Trophoblast cell (in vitro differentiated cells and primary cell): Measurements from ENCODE around the gene SOS1.

ENCODE experiments used
- DNase-seq, 2 donors: peaks; one replicate each; pipeline ENCODE4 v3.0.0-alpha.2; 2016
- H2AFZ ChIP-seq: 2 replicates; pipeline ENCODE4 v1.6.1; 2013; ENCODE audit warnings: low read length, moderate library complexity, mild to moderate bottlenecking; ENCODE audit not compliant: insufficient read depth, poor library complexity
- H2AK5ac ChIP-seq: 2 replicates; pipeline ENCODE4 v1.6.1; 2013; ENCODE audit warnings: mild to moderate bottlenecking, low read length
- H2BK120ac ChIP-seq: 2 replicates; pipeline ENCODE4 v1.6.1; 2013; ENCODE audit warnings: low read length, mild to moderate bottlenecking, moderate library complexity; ENCODE audit not compliant: insufficient read depth, poor library complexity
- H2BK12ac ChIP-seq: 2 replicates; pipeline ENCODE4 v1.6.1; 2013; ENCODE audit warnings: mild to moderate bottlenecking, low read length, moderate library complexity
- H2BK5ac ChIP-seq: 2 replicates; pipeline ENCODE4 v1.6.1; 2013; ENCODE audit warnings: low read length, low read depth, moderate library complexity, mild to moderate bottlenecking; ENCODE audit not compliant: poor library complexity
- H3K14ac ChIP-seq: 2 replicates; pipeline ENCODE4 v1.6.1; 2013; ENCODE audit warnings: mild to moderate bottlenecking, low read length
- H3K18ac ChIP-seq: 2 replicates; pipeline ENCODE4 v1.6.1; 2013; ENCODE audit warnings: mild to moderate bottlenecking, low read length
- H3K23ac ChIP-seq: 2 replicates; pipeline ENCODE4 v1.6.1; 2013; ENCODE audit warnings: low read length
- H3K27ac ChIP-seq: 2 replicates; pipeline ENCODE4 v1.5.1; 2013; ENCODE audit warnings: low read depth, mild to moderate bottlenecking, inconsistent platforms, low read length, moderate library complexity
- H3K27me3 ChIP-seq: 2 replicates; pipeline ENCODE4 v1.6.1; 2013; ENCODE audit warnings: inconsistent platforms, mild to moderate bottlenecking, low read length, moderate library complexity; ENCODE audit not compliant: insufficient read depth
- H3K36me3 ChIP-seq, 2 experiments: 1 replicate in 1 of 2; 2 replicates in 1 of 2; pipeline ENCODE4 v1.6.1; 2013; ENCODE audit warnings: low read length in 2 of 2, mild to moderate bottlenecking in 2 of 2, moderate library complexity in 1 of 2; ENCODE audit not compliant: insufficient read depth in 2 of 2, control insufficient read depth in 1 of 2
- H3K4ac ChIP-seq: 2 replicates; pipeline ENCODE4 v1.6.1; 2013; ENCODE audit warnings: low read depth, mild to moderate bottlenecking, low read length, moderate library complexity
- H3K4me1 ChIP-seq, 2 experiments: 1 replicate in 1 of 2; 2 replicates in 1 of 2; pipeline ENCODE4 v1.6.1; 2013; ENCODE audit warnings: low read length in 2 of 2, mild to moderate bottlenecking in 2 of 2, moderate library complexity in 1 of 2; ENCODE audit not compliant: insufficient read depth in 2 of 2, control insufficient read depth in 1 of 2
- H3K4me2 ChIP-seq: 2 replicates; pipeline ENCODE4 v1.6.1; 2013; ENCODE audit warnings: inconsistent platforms, mild to moderate bottlenecking, low read length, moderate library complexity
- H3K4me3 ChIP-seq: 2 replicates; pipeline ENCODE4 v1.5.1; 2013; ENCODE audit warnings: mild to moderate bottlenecking, low read depth, low read length, inconsistent platforms
- H3K79me1 ChIP-seq: one replicate; pipeline ENCODE4 v1.6.1; 2013; ENCODE audit warnings: low read length
- H3K79me2 ChIP-seq: 2 replicates; pipeline ENCODE4 v1.6.1; 2013; ENCODE audit warnings: low read length, mild to moderate bottlenecking; ENCODE audit not compliant: control insufficient read depth, insufficient read depth, poor library complexity
- H3K9ac ChIP-seq: 2 replicates; pipeline ENCODE4 v1.6.1; 2013; ENCODE audit warnings: mild to moderate bottlenecking, low read length
- H3K9me3 ChIP-seq: 2 replicates; pipeline ENCODE4 v1.6.1; 2013; ENCODE audit warnings: low read depth, mild to moderate bottlenecking, control low read depth, inconsistent platforms, low read length; ENCODE audit not compliant: insufficient read depth
- H4K12ac ChIP-seq: 2 replicates; pipeline ENCODE4 v1.6.1; 2013; ENCODE audit warnings: low read depth, mild to moderate bottlenecking, low read length, moderate library complexity
- H4K8ac ChIP-seq: 2 replicates; pipeline ENCODE4 v1.6.1; 2013; ENCODE audit warnings: low read depth, mild to moderate bottlenecking, low read length, moderate library complexity
- H4K91ac ChIP-seq: one replicate; pipeline ENCODE4 v1.6.1; 2013; ENCODE audit warnings: low read depth, mild to moderate bottlenecking, low read length, moderate library complexity
- WGBS: extraction: QIAGEN DNeasy Blood & Tissue Kit; methylation state at CpG from one replicate; pipeline ENCODE4 v1.1.7; 2013; ENCODE audit warnings: missing lambda C conversion rate; ENCODE audit not compliant: insufficient read length, insufficient coverage; ENCODE audit errors: extremely low coverage; 5-methylcytosine and 5-hydroxymethylcytosine counted together

The SOS1 gene

DNA sequence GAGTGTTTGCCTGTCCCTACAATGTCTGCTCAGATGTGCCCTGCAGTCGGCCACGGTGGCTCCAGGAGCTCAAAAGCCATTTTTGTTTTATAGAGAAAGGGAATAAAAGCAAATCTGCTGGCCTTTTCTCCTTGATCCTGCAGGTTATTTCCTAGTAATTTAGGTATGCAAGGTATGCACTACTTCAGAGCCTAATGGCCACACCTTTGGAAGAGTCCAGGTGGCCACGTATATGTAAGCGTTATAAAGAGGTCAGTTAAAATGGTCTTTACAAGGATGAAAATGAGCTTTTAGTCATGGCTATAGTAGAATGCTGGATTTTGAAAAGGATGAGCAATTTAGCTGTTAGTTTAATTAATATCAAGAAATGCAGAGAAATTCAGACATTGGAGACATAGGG, 149.5 kb downstream of the SOS1 start:
- WGBS: no CpG with 5 or more reads among the region's 4 CpGs
- Histone ChIP-seq H4K8ac (no peak overlapping the region), H2BK5ac (no peak overlapping the region), H3K79me2 (no peaks in the 10 kb centered on the region), H3K18ac (no peak overlapping the region), H3K4me3 (no peak overlapping the region), H4K91ac (no peak overlapping the region), H4K12ac (no peak overlapping the region), H3K27ac (no peak overlapping the region), H3K79me1 (no peaks in the 10 kb centered on the region), H3K36me3 (no peaks in the 10 kb centered on the region), H2AFZ (no peak overlapping the region), H3K23ac (no peak overlapping the region), H3K4me2 (no peak overlapping the region), H3K9me3 (no peaks in the 10 kb centered on the region), H2BK120ac (no peak overlapping the region), H3K27me3 (no peaks in the 10 kb centered on the region), H3K14ac (no peak overlapping the region), H2BK12ac (no peak overlapping the region), H3K9ac (no peak overlapping the region), H3K4ac (no peak overlapping the region), H2AK5ac (no peak overlapping the region), H3K4me1 (no peaks in the 10 kb centered on the region)
- DNase-seq: peak in 1 of 2 donors; percentile 32

DNA sequence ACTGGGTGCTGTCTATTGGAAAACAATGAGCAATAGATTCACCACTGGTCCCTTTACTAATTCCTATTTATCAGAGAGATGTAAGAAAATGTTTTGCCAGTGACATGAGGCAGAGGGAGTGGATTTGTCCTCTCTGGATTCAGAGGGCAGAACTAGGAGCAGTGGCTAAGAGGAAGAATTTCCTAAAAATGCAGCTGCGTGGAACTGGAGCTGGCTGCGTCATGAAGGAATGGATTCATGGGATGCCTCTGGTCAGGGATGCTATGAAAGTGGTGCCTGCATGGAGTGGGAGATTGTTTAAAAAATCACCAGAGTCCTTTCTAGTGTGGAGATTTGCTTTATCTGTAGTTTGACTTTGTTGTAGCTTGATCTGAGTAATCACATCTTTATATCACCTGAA, 152.8 kb downstream of the SOS1 start:
- Histone ChIP-seq H3K14ac (no peak overlapping the region), H3K79me1 (no peaks in the 10 kb centered on the region), H2BK12ac (no peak overlapping the region), H3K4me1 (no peaks in the 10 kb centered on the region), H2AK5ac (no peak overlapping the region), H3K4me3 (no peak overlapping the region), H3K9ac (no peak overlapping the region), H3K27ac (no peak overlapping the region), H3K27me3 (no peaks in the 10 kb centered on the region), H4K8ac (no peak overlapping the region), H3K36me3 (no peaks in the 10 kb centered on the region), H3K9me3 (no peaks in the 10 kb centered on the region), H3K79me2 (no peaks in the 10 kb centered on the region), H3K4ac (no peak overlapping the region), H2BK5ac (no peak overlapping the region), H4K12ac (no peak overlapping the region), H2BK120ac (no peak overlapping the region), H4K91ac (no peak overlapping the region), H2AFZ (no peak overlapping the region), H3K23ac (no peak overlapping the region), H3K18ac (no peak overlapping the region), H3K4me2 (no peak overlapping the region)
- no CpG with 5 or more reads among the region's 2 CpGs for WGBS
- DNase-seq: peak; percentile 36 to 70

DNA sequence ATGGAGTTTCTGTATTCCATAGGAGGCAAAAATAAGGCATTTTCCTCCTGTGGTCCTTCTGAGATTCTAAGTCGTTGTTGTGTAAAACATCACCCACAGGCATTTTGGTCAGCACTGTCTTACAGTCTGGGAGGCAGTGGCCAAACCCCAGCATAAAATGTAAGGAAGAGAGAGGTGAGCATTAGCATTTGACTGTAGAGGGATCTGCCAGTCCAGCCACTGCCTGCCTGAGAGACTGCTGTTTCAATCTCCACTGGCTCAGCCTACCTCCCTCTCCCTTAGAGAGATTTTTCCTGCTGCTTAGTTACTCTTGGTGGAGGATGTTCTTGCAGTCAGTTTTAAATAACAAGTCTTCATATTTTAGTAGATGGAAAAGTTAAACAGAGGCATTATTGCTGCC, 154.2 kb downstream of the SOS1 start:
- no peak overlapping the region for H4K12ac ChIP-seq
- H3K79me1 ChIP-seq: no peaks in the 10 kb centered on the region
- no peak overlapping the region for H2AK5ac ChIP-seq
- no peak overlapping the region for H3K9ac ChIP-seq
- no peak overlapping the region for H4K8ac ChIP-seq
- no peaks in the 10 kb centered on the region for H3K9me3 ChIP-seq
- no peaks in the 10 kb centered on the region for H3K36me3 ChIP-seq
- WGBS: no CpG with 5 or more reads among the region's 1 CpG
- H3K79me2 ChIP-seq: no peaks in the 10 kb centered on the region
- no peaks in the 10 kb centered on the region for H3K27me3 ChIP-seq
- H2BK120ac ChIP-seq: no peak overlapping the region
- DNase-seq: no peak
- no peak overlapping the region for H3K27ac ChIP-seq
- H3K4ac ChIP-seq: no peak overlapping the region
- no peak overlapping the region for H4K91ac ChIP-seq
- H2AFZ ChIP-seq: no peak overlapping the region
- no peak overlapping the region for H2BK12ac ChIP-seq
- no peak overlapping the region for H3K14ac ChIP-seq
- H2BK5ac ChIP-seq: no peak overlapping the region
- H3K4me1 ChIP-seq: no peaks in the 10 kb centered on the region
- no peak overlapping the region for H3K4me3 ChIP-seq
- H3K23ac ChIP-seq: no peak overlapping the region
- no peak overlapping the region for H3K18ac ChIP-seq
- no peak overlapping the region for H3K4me2 ChIP-seq

DNA sequence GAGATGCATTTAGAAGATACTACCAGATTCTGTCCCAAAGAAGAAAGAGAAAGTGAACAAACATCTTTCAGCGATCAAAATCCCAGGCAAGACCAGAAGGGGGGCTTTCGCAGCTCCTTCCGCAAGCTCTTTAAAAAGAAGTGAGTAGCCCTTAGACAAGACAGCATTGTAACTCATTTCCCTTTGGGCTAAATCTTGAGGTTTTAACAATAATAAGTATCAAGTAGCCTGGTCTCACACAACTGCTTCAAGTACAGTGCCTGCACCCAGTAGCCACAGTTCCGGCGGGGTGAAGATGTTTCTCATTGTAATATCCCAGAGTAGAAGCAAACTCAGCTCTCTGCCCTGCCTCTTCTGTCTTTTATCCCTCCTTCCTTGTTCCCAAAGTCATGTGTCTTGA, 154.8 kb downstream of the SOS1 start:
- no peak overlapping the region for H2BK12ac ChIP-seq
- H4K12ac ChIP-seq: no peak overlapping the region
- H4K91ac ChIP-seq: no peak overlapping the region
- no peaks in the 10 kb centered on the region for H3K27me3 ChIP-seq
- H2AFZ ChIP-seq: no peak overlapping the region
- WGBS: no CpG with 5 or more reads among the region's 5 CpGs
- H3K18ac ChIP-seq: no peak overlapping the region
- H3K79me1 ChIP-seq: no peaks in the 10 kb centered on the region
- H3K4me1 ChIP-seq: no peaks in the 10 kb centered on the region
- no peak overlapping the region for H2BK5ac ChIP-seq
- H4K8ac ChIP-seq: no peak overlapping the region
- H3K4me2 ChIP-seq: no peak overlapping the region
- no peaks in the 10 kb centered on the region for H3K9me3 ChIP-seq
- no peak overlapping the region for H3K4ac ChIP-seq
- H3K23ac ChIP-seq: no peak overlapping the region
- DNase-seq: no peak
- no peak overlapping the region for H3K4me3 ChIP-seq
- no peak overlapping the region for H2BK120ac ChIP-seq
- no peak overlapping the region for H3K27ac ChIP-seq
- H2AK5ac ChIP-seq: no peak overlapping the region
- no peak overlapping the region for H3K14ac ChIP-seq
- no peak overlapping the region for H3K9ac ChIP-seq
- H3K79me2 ChIP-seq: no peaks in the 10 kb centered on the region
- H3K36me3 ChIP-seq: no peaks in the 10 kb centered on the region
